Colon (tissue), 2 donors: ENCODE measurements around the gene L3MBTL4.

Experiments
- FAIRE-seq: peaks from 2 replicates; lab custom pipeline; 2012; peaks lifted over from hg19 to GRCh38; lab: Jason Lieb, UNC
- donor health status: control.
- donor health status: control.

L3MBTL4 gene

DNA sequence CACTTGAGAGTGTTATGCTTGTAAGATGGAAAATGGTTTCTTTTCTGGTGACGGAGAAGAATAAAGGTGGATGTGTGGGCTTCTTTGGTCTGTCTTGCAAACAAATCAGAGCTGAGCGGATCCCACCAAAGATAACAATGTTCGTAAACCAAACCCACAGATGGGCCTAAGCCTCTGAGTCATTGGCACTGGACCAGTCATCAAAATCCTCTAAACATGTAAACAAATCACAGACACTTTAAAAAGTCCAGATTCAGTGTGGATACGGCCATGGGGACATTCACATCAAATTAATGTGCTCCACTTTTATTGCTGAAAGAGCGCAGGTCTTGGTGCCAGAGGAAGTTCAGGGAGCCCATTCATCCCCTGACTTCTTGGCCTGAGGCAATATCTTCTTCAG lies 458.9 kb downstream of the L3MBTL4 start:
- no peak for FAIRE-seq

DNA sequence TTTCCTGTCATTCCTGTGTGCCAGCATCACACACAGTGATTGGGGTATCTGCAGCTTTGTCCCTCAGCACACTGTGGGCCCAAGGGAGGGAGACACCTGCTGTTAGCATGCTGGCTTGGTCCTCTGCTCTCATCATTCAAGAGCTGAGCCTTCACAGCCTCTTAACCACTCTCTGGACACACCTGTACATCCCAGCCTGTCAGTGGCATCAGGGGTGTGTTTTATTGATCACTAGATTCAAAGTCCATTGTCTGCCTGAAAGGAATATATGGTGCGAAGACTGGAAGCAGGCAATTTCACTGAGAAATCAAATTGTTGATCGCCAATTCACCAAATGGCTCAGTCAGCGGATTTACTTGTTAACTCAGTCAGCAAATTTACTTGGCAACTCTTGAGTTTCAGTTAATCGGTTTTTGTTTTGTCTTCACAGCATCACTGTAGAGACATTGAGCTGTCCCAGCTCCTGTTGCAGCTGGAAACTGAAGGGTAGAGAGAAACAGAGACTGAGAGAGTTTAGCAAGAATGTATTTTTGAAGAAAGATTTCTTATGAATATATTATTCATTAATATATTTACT lies 463.1 kb downstream of the L3MBTL4 start:
- no peak for FAIRE-seq

- FAIRE-seq = no peak
These were observed 465.9 kb downstream of the L3MBTL4 start for GRCh38 chr18:5948781-5949180.

DNA sequence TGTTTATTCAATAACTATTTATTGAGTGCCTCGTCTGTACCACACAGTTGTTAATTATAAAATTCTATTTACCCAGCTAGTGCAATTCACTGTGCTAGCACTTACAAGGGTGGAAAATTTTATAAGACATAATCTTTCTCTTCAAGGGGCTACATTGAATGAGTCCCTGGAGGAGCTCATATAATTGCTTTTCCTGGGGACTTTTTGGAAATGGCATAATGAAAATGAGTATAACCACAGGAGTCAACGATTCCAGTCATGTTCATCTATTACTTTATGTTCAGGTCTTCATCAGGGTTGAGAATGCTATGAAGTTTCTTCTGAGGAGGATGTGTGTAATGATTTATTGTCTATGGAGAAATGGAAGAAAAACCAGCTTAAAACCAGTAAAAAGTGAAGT lies 466.5 kb downstream of the L3MBTL4 start:
- FAIRE-seq = no peak

DNA sequence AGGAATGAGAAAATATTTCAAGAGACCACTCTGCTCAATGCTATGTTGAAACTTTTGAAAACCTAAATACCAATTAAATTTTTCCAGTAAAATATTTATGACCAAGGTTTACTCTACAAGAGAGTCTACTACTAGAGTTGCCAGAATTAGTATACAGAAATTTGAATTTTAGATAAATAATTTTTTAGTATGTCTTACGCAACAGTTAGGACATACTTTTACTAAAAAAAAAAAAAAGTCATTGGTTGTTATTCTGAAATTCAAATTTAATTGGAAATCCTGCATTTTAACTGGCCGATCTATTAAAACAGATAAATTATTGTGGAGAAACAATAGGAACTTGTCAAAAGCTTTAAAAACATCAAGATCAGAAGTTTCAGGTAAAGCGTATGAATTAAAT lies 470.3 kb downstream of the L3MBTL4 start:
- FAIRE-seq = no peak

DNA sequence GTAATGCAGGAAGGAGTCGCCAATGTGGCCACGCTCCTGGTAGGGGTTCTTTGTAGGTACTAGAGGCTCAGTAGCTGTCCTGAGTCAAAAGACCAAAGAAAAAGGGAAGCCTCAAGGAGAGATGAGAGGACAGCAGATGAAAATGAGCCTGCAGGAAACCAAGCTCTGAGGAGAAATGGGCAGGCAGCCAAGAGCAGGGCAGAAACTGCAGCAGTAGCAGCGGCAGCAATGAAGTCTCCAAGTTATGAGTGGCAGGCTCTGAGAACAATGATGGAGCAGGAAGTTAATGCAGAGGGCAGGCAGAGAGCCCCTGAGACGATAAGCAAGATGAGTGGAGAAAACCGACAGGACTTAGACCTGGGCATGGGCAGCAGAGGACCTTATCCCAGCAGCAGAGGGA lies 471.2 kb downstream of the L3MBTL4 start:
- FAIRE-seq = no peak

DNA sequence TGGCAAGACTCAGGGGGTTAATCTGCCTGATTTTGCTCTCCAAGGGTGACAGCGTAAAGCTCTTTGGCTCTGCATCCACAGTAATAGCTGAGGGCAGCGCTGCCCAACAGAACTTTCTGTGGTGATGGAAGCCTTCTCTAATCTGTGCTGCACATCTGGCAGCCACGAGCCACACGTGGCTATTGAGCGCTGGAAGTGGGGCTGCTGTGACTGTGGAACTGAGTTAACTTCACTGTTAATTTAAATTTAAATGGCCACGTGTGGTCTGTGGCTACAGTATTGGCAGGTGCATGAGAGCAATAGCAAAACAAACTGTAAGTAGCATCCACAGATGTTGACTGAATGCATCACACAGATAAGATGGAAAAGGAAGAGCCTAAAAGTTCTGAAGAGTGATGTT lies 472.1 kb downstream of the L3MBTL4 start:
- FAIRE-seq = no peak

- FAIRE-seq = no peak
These were observed 472.8 kb downstream of the L3MBTL4 start for GRCh38 chr18:5941890-5942289.

DNA sequence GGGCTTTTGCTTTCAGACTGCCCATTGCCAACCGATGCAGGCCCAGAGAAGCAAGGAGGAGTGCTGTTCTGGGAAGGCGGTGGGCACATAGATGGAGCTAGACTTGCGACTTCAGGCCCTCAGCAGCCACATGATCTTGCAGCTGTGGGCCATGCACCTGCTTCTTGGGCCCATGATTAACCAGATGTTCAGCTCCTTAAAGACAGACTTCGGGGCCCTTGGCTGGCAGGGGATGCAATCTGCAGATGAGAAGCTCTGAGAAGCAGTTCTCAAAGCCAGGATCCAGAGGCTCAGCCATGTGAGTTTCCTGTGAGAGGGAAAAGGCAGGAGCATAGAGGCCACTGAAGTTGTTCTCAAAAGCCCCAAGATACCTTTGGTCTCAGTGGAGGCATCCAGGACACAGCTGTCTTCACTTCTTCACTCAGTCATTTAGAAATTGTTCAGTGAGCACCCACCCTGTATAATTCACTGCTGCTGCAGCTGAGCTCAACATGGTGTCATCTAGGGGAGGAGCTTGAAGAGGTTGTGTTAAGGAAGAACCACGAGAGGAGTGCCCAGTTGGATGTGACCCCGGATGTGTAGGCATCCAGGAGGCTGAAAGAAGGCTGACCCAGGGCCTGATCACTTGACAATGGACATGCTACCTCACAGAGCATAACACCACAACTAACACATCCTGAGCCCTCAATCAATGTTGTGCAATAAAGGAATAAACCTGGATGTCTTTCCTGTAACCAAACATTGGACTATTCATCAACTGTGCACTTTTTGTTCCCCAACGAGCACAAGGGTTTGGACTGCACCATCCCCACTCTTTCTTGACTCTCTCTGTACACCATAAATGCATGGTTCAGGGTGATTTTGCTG lies 474.7 kb downstream of the L3MBTL4 start:
- FAIRE-seq = no peak

- no peak for FAIRE-seq
These were observed 476.9 kb downstream of the L3MBTL4 start for GRCh38 chr18:5937795-5938194.

DNA sequence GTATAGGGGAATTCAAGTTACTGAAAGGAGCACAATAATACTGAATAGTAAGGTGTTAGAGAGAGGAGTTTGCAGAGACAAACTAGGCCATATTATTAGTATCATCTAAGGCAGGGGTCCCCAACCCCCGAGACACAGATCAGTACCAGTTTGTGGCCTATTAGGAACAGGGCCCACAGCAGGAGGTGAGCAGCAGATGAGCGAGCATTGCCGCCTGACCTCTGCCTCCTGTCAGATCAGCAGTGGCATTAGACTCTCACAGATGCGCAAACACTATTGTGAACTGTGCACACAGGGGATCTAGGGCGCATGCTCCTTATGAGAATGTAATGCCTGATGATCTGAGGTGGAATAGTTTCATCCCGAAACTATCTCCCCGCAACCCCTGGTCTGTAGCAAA lies 477.6 kb downstream of the L3MBTL4 start:
- FAIRE-seq = no peak

DNA sequence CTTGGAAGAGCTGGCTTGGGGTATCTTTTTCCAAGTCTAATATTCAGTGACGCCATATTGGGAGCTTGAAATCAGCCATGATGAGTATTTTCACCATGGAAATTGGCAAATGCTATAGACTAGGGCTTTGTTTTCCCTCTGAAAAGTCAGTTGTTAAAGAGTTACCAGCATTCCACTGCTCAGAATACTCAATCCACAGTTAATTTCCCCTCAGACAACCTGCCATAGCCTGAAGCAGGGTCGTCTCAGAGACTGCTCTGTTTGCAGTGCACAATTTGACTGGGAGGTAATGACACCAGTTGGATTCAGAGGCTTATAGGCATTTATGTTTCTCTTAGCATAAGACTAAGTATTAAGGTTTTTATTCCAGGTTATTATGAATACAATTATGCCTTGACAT lies 483.9 kb downstream of the L3MBTL4 start:
- FAIRE-seq = no peak

GRCh38 chr18:5918205-5918858 lies 496.4 kb downstream of the L3MBTL4 start:
- no peak for FAIRE-seq

GRCh38 chr18:5914951-5915350 lies 499.8 kb downstream of the L3MBTL4 start:
- FAIRE-seq = no peak

- no peak for FAIRE-seq
These were observed 500.7 kb downstream of the L3MBTL4 start for GRCh38 chr18:5914016-5914415.

- FAIRE-seq = no peak
These were observed 502.1 kb downstream of the L3MBTL4 start for GRCh38 chr18:5912566-5912965.

- no peak for FAIRE-seq
These were observed 505.6 kb downstream of the L3MBTL4 start for GRCh38 chr18:5909125-5909524.
